HFFc6 (cell line): ENCODE measurements around the gene BAZ2B. TPM values are rescaled to one million over a fixed set of nuclear protein-coding genes. Genes with fewer than 3 reads are reported as not detected.
"Not testable (repeated sequence)": the region's sequence is repeated elsewhere in the genome, so short reads cannot be mapped to it uniquely, and the experiment has no call there.

Source experiments
- DNase-seq: peaks from one replicate; pipeline ENCODE4 v3.0.0-alpha.2; 2018
- H3K27ac Mint-ChIP-seq: 2 replicates; pipeline ENCODE4 v1.8.0; 2020; ENCODE audit warnings: mild to moderate bottlenecking, mixed read lengths
- H3K27me3 Mint-ChIP-seq: 2 replicates; pipeline ENCODE4 v1.8.0; 2021; ENCODE audit warnings: mild to moderate bottlenecking, moderate library complexity, mixed read lengths; ENCODE audit not compliant: insufficient read depth
- H3K36me3 Mint-ChIP-seq: 2 replicates; pipeline ENCODE4 v1.8.0; 2021; ENCODE audit warnings: low read depth, mixed read lengths
- H3K4me1 Mint-ChIP-seq: 2 replicates; pipeline ENCODE4 v1.8.0; 2020; ENCODE audit warnings: low read depth, mixed read lengths
- H3K4me3 Mint-ChIP-seq: 2 replicates; pipeline ENCODE4 v1.8.0; 2020; ENCODE audit warnings: mild to moderate bottlenecking, moderate library complexity, mixed read lengths
- H3K9me3 Mint-ChIP-seq: 2 replicates; pipeline ENCODE4 v1.8.0; 2020; ENCODE audit warnings: mild to moderate bottlenecking, mixed read lengths
- total RNA-seq, 6 experiments: library from RNA; stranded (reverse); fragmentation: NEBNext Ultra II Directional; extraction: Animal tissue kit (Norgen Biotek cat#: 25700); gene quantifications; 2 replicates in 1 of 6; 3 replicates in 5 of 6; pipeline ENCODE4 v1.2.3, GENCODE V29; 2021
- TF ChIP-seq, protein P1 (sequence below): fragments of 200-600 bp; sonication (generic); IDR thresholded peaks from 2 replicates; pipeline ENCODE4 v1.5.0; 2021; ENCODE audit warnings: antibody characterized with exemption, mild to moderate bottlenecking

Gene BAZ2B
- total RNA-seq, 6 experiments from 2014 or later, result 18.6 to 23.7 (median 19.2) TPM

DNA sequence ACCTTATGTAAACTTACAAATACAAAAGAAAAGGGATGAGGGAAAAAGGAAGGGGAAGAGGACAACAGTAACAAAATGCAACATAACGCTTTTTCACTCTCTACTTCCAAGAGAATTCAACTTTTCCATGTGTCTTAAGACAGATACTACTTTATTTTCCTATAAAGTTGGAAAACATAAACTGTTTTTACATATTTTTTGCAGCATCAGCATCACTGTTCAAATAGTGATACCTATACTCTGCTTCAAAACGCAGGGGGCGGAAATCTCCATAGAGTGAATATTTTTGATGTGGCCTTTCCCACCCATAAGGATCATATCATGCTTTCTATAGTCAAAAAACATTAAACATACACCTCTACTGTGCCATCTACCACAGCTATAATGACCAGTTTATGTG is 77.5 kb downstream of the BAZ2B start:
- Mint-ChIP-seq H3K9me3 (peaks cover 7% of the 10 kb centered on the region), H3K27me3 (no peaks in the 10 kb centered on the region), H3K4me1 (no peaks in the 10 kb centered on the region), H3K27ac (no peak overlapping the region), H3K4me3 (no peak overlapping the region), H3K36me3 (peaks cover 13% of the 10 kb centered on the region)
- no peak for DNase-seq
- TF ChIP-seq, protein P1, sequence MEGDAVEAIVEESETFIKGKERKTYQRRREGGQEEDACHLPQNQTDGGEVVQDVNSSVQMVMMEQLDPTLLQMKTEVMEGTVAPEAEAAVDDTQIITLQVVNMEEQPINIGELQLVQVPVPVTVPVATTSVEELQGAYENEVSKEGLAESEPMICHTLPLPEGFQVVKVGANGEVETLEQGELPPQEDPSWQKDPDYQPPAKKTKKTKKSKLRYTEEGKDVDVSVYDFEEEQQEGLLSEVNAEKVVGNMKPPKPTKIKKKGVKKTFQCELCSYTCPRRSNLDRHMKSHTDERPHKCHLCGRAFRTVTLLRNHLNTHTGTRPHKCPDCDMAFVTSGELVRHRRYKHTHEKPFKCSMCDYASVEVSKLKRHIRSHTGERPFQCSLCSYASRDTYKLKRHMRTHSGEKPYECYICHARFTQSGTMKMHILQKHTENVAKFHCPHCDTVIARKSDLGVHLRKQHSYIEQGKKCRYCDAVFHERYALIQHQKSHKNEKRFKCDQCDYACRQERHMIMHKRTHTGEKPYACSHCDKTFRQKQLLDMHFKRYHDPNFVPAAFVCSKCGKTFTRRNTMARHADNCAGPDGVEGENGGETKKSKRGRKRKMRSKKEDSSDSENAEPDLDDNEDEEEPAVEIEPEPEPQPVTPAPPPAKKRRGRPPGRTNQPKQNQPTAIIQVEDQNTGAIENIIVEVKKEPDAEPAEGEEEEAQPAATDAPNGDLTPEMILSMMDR, result no peak

DNA sequence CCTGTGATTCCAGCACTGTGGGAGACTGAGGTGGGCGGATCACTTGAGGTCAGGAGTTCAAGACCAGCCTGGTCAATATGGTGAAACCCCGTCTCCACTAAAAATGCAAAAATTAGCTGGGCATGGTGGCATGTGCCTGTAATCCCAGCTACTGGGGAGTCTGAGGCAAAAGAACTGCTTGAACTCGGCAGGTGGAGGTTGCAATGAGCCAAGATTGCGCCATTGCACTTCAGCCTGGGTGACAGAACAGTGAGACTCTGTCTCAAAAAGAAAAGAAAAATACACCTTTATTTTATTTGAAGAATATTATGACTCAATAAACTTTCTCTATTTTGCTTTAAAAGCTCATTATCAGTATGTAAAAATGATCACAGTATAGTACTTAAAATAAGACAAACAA is 81.1 kb downstream of the BAZ2B start:
- not testable (repeated sequence) for H3K27ac Mint-ChIP-seq, H3K27me3 Mint-ChIP-seq, H3K4me1 Mint-ChIP-seq, DNase-seq, H3K9me3 Mint-ChIP-seq, H3K4me3 Mint-ChIP-seq, H3K36me3 Mint-ChIP-seq

DNA sequence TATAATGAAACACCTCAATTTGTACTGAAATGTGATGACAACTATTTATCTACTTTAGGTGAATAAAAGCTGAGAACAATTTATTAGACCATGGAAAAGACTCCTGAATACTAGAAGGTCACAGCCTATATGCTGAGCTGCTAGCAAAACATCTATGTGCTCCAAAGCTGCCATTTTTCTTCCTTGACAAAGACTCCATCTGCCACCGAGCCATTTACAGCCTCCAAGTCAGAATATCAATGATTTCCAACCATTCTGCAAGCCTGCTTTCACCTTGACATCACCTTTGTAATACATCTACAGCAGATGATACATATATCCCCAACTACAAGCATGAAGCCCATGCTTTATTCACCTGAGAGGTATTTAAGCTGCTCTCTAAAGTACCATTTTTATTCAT is 84.9 kb downstream of the BAZ2B start:
- no peaks in the 10 kb centered on the region for H3K27me3 Mint-ChIP-seq
- no peaks in the 10 kb centered on the region for H3K4me1 Mint-ChIP-seq
- H3K27ac Mint-ChIP-seq, result no peak overlapping the region
- DNase-seq, result no peak
- TF ChIP-seq, protein P1, result no peak
- no peak overlapping the region for H3K4me3 Mint-ChIP-seq
- H3K36me3 Mint-ChIP-seq, result 0 out of 2 replicates have a peak, but pooled peaks cover 4% of the 10 kb centered on the region
- H3K9me3 Mint-ChIP-seq, result no peaks in the 10 kb centered on the region

DNA sequence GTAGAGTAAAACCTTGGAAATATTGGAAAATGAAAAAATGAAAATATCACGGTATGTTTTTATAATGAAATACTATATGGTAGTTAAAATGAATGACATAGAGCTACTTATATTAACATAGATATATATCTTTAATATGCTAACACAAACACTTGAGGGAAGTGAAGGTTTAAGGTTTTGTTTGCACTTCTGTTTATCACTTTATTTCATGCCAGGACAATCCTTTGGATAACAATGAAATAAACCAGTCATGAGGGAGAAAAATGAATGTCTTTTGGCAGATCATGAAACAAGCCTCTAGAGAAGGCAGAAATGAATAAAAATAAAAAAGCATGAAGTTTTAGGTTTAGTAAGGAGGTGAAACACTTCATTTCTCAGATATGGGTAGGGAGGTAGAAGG is 89.9 kb downstream of the BAZ2B start:
- H3K4me1 Mint-ChIP-seq, result no peaks in the 10 kb centered on the region
- TF ChIP-seq, protein P1, result no peak
- DNase-seq, result no peak
- no peak overlapping the region for H3K4me3 Mint-ChIP-seq
- no peaks in the 10 kb centered on the region for H3K9me3 Mint-ChIP-seq
- no peak overlapping the region for H3K27ac Mint-ChIP-seq
- no peaks in the 10 kb centered on the region for H3K27me3 Mint-ChIP-seq
- 0 out of 2 replicates have a peak, but pooled peaks cover 4% of the 10 kb centered on the region for H3K36me3 Mint-ChIP-seq

DNA sequence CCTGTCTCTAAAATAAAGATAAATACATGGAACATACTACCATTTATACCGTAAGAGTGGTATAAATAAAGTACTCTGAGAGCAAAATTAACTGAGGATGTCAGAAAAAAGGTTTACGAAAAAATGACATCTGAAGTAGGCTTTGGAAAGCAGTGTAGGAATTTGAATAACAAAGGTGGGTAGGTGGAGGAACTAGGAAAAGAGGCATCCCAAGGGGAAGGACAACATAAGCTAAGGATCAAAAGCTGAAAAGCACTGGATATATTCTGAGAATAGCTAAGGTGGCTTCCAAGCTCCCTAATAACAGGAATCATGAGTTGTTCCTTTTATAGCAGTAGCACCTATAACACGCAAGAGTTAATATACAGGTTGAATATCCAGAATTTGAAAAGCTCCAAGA is 91.3 kb downstream of the BAZ2B start:
- H3K9me3 Mint-ChIP-seq, result no peaks in the 10 kb centered on the region
- DNase-seq, result no peak
- TF ChIP-seq, protein P1, result no peak

DNA sequence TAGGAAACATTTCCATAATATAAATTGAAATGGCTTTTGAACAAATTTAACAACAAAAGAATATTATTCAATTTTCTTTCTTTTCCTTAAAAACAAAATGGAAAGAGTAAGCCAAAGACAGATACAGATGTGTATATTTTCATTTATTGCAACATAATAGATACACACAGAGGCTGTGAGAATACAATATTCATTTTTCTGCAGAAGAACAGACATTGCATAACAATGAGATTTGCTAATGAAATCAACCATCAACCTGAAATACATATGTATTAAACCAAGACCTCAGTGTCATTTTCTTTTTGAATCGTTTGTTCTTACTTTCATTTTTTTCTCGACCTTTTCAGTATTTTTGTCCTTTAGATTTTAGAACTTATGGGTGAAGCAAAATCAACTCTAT is 95.1 kb downstream of the BAZ2B start:
- no peak overlapping the region for H3K27ac Mint-ChIP-seq
- TF ChIP-seq, protein P1, result no peak
- H3K4me3 Mint-ChIP-seq, result no peak overlapping the region
- no peaks in the 10 kb centered on the region for H3K9me3 Mint-ChIP-seq
- no peak for DNase-seq
- peaks cover 8% of the 10 kb centered on the region for H3K4me1 Mint-ChIP-seq
- H3K36me3 Mint-ChIP-seq, result no peaks in the 10 kb centered on the region
- peaks cover 2% of the 10 kb centered on the region; the same call in 1 of the 2 replicates for H3K27me3 Mint-ChIP-seq

More for the DNA sequence above, 91.3 kb downstream of the BAZ2B start:
- Mint-ChIP-seq H3K27ac (no peak overlapping the region), H3K4me3 (no peak overlapping the region), H3K4me1 (no peaks in the 10 kb centered on the region), H3K36me3 (0 out of 2 replicates have a peak, but pooled peaks cover 4% of the 10 kb centered on the region), H3K27me3 (no peaks in the 10 kb centered on the region)
